ENCODE data around the gene ARHGAP11A.

The ARHGAP11A gene

GRCh38 chr15:32688151-32688639 lies 72.9 kb downstream of the ARHGAP11A start:
- no peak for DNase-seq

Measured in CD4-positive, alpha-beta T cell treated with Interleukin-17A for 1 hour (primary cell).